ENCODE measurements around the gene CTR9. TPM values are rescaled to one million over a fixed set of nuclear protein-coding genes. Genes with fewer than 3 reads are reported as not detected.
A peak's percentile ranks its signal among the peaks of the same experiment; 100 is the strongest.

CTR9 gene
- total and polyA plus RNA-seq, 9 of the 15 experiments (the other 6 are each of a cell fraction or from before 2014, with no cell fraction given): 25.4 to 79.3 (median 47.3) TPM

GRCh38 chr11:10808553-10809372, 57.7 kb downstream of the CTR9 start, which contains the start of gene EIF4G2:
TSS of gene EIF4G2 (minus strand) at chr11:10808926.
- intact Hi-C loops (cut with micrococcal nuclease) (loop anchor here (1.0 to 2.0 kb wide), 3 partner anchors 50 to 124 kb away; partner anchors contain the start of gene ZBED5), in situ Hi-C loops (cut with MboI) (no loop called here)
- peak within 1 kb of the TSS; percentile 94 for H3K4me3 ChIP-seq
- H3K9me1 ChIP-seq (ENCODE audit: control insufficient read depth, insufficient read depth, low read length): no peaks in the 10 kb centered on the region
- WGBS (ENCODE audit: insufficient coverage, low coverage, missing lambda C conversion rate): under 1% methylated on average over 54 of the region's 65 CpGs
- peaks cover 3% of the 10 kb centered on the region; the same call in 1 of the 2 replicates for H4K20me1 ChIP-seq (replicated peaks; ENCODE audit: control insufficient read depth, insufficient read depth, low read length)
- H2AFZ ChIP-seq (ENCODE audit: low read depth, low read length): peak within 1 kb of the TSS; percentile 94
- ChIA-PET CTCF (ENCODE audit: low intra/inter-chr PET ratio) (no interaction called here), POLR2A (interaction anchor here (0.6 to 7.7 kb wide), 56 partner anchors 10 to 1003 kb away, joined by 3 to 105 read pairs (median 6); partner anchors contain the start of genes CTR9 and ZBED5)
- H3K79me2 ChIP-seq (ENCODE audit: control insufficient read depth, insufficient read depth, low read length): peaks cover 58% of the 10 kb centered on the region
- DNase-seq (ENCODE audit: extremely low read depth in 1 of 4, low spot score in 3 of 4): peak; percentile 97 to 99 (median 98)
- no TSS peak for BruUV-seq (replicated peaks)
- peaks cover 11 to 13% of the 10 kb centered on the region in 2 experiments; a peak in 4 of 5 replicates for H3K4me1 ChIP-seq (replicated peaks in 1 of 2; ENCODE audit: control insufficient read depth in 2 of 2, insufficient read depth in 2 of 2, low read length in 2 of 2)
- FAIRE-seq: peak; percentile 99
- peak within 1 kb of the TSS; percentile 96 for H3K4me2 ChIP-seq (ENCODE audit: insufficient read depth, low read length)
- H3K27me3 ChIP-seq (ENCODE audit: control insufficient read depth in 2 of 2, insufficient read depth in 2 of 2, low read length in 2 of 2): no peaks in the 10 kb centered on the region
- H3K9me3 ChIP-seq (replicated peaks; ENCODE audit: control insufficient read depth, insufficient read depth, low read depth, low read length): no peaks in the 10 kb centered on the region
- H3K27ac ChIP-seq (ENCODE audit: extremely low read depth, low read depth, low read length): peak within 1 kb of the TSS; percentile 98
- H3K9ac ChIP-seq (ENCODE audit: insufficient read depth in 1 of 2, low read depth in 2 of 2, low read length in 2 of 2): peak within 1 kb of the TSS; percentile 99 to 100
- H3K36me3 ChIP-seq (ENCODE audit: control insufficient read depth, insufficient read depth, low read length): peaks cover 40% of the 10 kb centered on the region
- ATAC-seq: peak; percentile 96
- no peak for TF ChIP-seq ZBTB1 (CRISPR knock-in tag; IDR thresholded peaks at IDR 0.05; ENCODE audit: borderline replicate concordance, low read depth)
- TF ChIP-seq, protein P1, sequence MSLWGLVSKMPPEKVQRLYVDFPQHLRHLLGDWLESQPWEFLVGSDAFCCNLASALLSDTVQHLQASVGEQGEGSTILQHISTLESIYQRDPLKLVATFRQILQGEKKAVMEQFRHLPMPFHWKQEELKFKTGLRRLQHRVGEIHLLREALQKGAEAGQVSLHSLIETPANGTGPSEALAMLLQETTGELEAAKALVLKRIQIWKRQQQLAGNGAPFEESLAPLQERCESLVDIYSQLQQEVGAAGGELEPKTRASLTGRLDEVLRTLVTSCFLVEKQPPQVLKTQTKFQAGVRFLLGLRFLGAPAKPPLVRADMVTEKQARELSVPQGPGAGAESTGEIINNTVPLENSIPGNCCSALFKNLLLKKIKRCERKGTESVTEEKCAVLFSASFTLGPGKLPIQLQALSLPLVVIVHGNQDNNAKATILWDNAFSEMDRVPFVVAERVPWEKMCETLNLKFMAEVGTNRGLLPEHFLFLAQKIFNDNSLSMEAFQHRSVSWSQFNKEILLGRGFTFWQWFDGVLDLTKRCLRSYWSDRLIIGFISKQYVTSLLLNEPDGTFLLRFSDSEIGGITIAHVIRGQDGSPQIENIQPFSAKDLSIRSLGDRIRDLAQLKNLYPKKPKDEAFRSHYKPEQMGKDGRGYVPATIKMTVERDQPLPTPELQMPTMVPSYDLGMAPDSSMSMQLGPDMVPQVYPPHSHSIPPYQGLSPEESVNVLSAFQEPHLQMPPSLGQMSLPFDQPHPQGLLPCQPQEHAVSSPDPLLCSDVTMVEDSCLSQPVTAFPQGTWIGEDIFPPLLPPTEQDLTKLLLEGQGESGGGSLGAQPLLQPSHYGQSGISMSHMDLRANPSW (CRISPR knock-in tag; IDR thresholded peaks at IDR 0.05): no peak
- no peak; the same call in 1 of the 2 replicates for TF ChIP-seq PYGO2 (tag; IDR thresholded peaks at IDR 0.05)
- TF ChIP-seq PHF21A (IDR thresholded peaks at IDR 0.05; ENCODE audit: borderline replicate concordance, low read depth): peak; percentile 80
- peak; percentile 53; the same call in 1 of the 2 replicates for TF ChIP-seq MYNN (IDR thresholded peaks at IDR 0.05)
- TF ChIP-seq MYNN (CRISPR knock-in tag; IDR thresholded peaks at IDR 0.05): no peak
- no peak for TF ChIP-seq XRCC4 (IDR thresholded peaks at IDR 0.05; ENCODE audit: extremely low read depth, insufficient read depth, insufficient read length)
- peak; percentile 60; the same call in 1 of the 2 replicates for TF ChIP-seq CREM (IDR thresholded peaks at IDR 0.05; ENCODE audit: low read depth)
- TF ChIP-seq RFX1 (IDR thresholded peaks at IDR 0.05): peak; percentile 59
- no peak for TF ChIP-seq KDM1A (IDR thresholded peaks at IDR 0.05)
- TF ChIP-seq GTF3C2 (IDR thresholded peaks at IDR 0.05; ENCODE audit: borderline replicate concordance, extremely low read depth, insufficient read length): no peak
- TF ChIP-seq POLR2AphosphoS2 (IDR thresholded peaks at IDR 0.05; ENCODE audit: low read length): peak; percentile 94; the same call in 1 of the 2 replicates
- TF ChIP-seq ZBTB43 (CRISPR knock-in tag; IDR thresholded peaks at IDR 0.05): no peak
- 0 out of 2 replicates have a peak, but pooled peaks have one; percentile 20 for TF ChIP-seq STAT5A (IDR thresholded peaks at IDR 0.05; ENCODE audit: borderline replicate concordance, low read length)
- peak; percentile 28; the same call in 1 of the 2 replicates for TF ChIP-seq SOX6 (IDR thresholded peaks at IDR 0.05)
